SJCRH30 (cell line): Measurements from ENCODE around the gene NCKAP5L. TPM values are rescaled to one million over a fixed set of nuclear protein-coding genes. Genes with fewer than 3 reads are reported as not detected.
A peak's percentile ranks its signal among the peaks of the same experiment; 100 is the strongest.

Experiments
- DNase-seq, 2 experiments: peaks; one replicate each; pipeline ENCODE4 v3.0.0-alpha.2; 2015 to 2020
- H3K27ac ChIP-seq: fragments of 250-450 bp; sonication (Bioruptor Pico); 2 replicates; pipeline ENCODE4 v1.5.1; 2020; ENCODE audit warnings: mild to moderate bottlenecking, moderate library complexity
- H3K27me3 ChIP-seq: fragments of 250-450 bp; sonication (Bioruptor Pico); 2 replicates; pipeline ENCODE4 v1.5.1; 2020; ENCODE audit warnings: mild to moderate bottlenecking, moderate library complexity
- H3K36me3 ChIP-seq: fragments of 250-450 bp; sonication (Bioruptor Pico); 2 replicates; pipeline ENCODE4 v1.5.1; 2020; ENCODE audit warnings: mild to moderate bottlenecking, moderate library complexity
- H3K4me1 ChIP-seq: fragments of 250-450 bp; sonication (Bioruptor Pico); 2 replicates; pipeline ENCODE4 v1.5.1; 2020; ENCODE audit warnings: mild to moderate bottlenecking, moderate library complexity
- H3K4me3 ChIP-seq: fragments of 250-450 bp; sonication (Bioruptor Pico); 2 replicates; pipeline ENCODE4 v1.5.1; 2020; ENCODE audit warnings: mild to moderate bottlenecking, moderate library complexity
- H3K9me3 ChIP-seq: fragments of 250-450 bp; sonication (Bioruptor Pico); replicated peaks from 2 replicates; pipeline ENCODE4 v1.5.1; 2020; ENCODE audit warnings: mild to moderate bottlenecking, moderate library complexity
- total RNA-seq: library from RNA; depleted of rRNA; stranded (reverse); fragments of >200 nt; shearing (Covaris generic); gene quantifications from 2 replicates; pipeline ENCODE4 v1.2.3, GENCODE V29; 2014

Gene NCKAP5L
- total RNA-seq, 1 experiment from 2014 or later = 80.7 TPM

GRCh38 chr12:49803693-49804450, 24.3 kb downstream of the NCKAP5L start:
- Histone ChIP-seq H3K4me1 (peaks cover 37% of the 10 kb centered on the region), H3K27ac (no peak overlapping the region), H3K36me3 (peaks cover 86% of the 10 kb centered on the region), H3K27me3 (no peaks in the 10 kb centered on the region), H3K9me3 (no peaks in the 10 kb centered on the region), H3K4me3 (no peak overlapping the region)
- no peak for DNase-seq

- no peaks in the 10 kb centered on the region for H3K9me3 ChIP-seq
- no peaks in the 10 kb centered on the region for H3K27me3 ChIP-seq
- peaks cover 96% of the 10 kb centered on the region for H3K36me3 ChIP-seq
- H3K4me3 ChIP-seq = no peak overlapping the region
- peak overlapping the region; percentile 4; the same call in 1 of the 2 replicates for H3K27ac ChIP-seq
- no peak for DNase-seq
- peaks cover 35% of the 10 kb centered on the region for H3K4me1 ChIP-seq
Observed at GRCh38 chr12:49801141-49802063, 26.8 kb downstream of the NCKAP5L start.

DNA sequence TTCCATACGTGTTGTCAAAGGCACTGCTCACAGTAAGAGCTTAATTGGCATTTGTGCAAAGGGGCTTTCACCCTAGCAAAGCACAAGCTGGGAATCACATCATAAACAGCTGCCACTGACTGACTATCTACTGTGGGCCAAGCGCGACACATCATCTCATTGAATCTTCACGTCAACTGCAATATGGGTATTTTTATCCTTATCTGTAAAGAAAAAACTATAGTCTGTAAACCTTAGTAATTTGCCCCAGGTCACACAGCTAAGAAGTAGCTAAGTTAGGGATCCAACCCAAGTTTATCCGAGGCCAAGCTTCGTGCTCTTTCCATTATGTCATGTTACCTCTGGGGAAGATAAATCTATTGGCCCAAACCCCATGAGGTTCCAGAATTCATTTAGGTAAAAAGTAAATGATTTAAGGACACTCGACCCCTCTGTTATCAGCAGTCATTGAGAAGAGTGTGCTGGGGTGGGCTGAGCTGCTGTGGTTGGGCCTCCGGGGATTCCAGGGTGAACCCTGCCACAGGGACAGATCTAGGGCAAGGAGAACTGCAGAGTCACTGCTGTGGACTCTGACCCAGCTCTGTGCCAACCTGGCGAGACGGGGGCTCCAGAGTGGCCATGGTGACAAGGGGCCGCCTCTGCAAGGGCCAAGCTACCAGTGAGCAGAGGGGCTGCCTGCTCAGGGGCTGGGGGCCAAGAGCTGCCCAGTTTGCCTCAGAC, 27.6 kb downstream of the NCKAP5L start:
- H3K27ac ChIP-seq = peak overlapping the region; percentile 4; the same call in 1 of the 2 replicates
- peaks cover 39% of the 10 kb centered on the region for H3K4me1 ChIP-seq
- peaks cover 98% of the 10 kb centered on the region for H3K36me3 ChIP-seq
- no peak overlapping the region for H3K4me3 ChIP-seq
- no peak for DNase-seq
- no peaks in the 10 kb centered on the region for H3K27me3 ChIP-seq
- no peaks in the 10 kb centered on the region for H3K9me3 ChIP-seq

DNA sequence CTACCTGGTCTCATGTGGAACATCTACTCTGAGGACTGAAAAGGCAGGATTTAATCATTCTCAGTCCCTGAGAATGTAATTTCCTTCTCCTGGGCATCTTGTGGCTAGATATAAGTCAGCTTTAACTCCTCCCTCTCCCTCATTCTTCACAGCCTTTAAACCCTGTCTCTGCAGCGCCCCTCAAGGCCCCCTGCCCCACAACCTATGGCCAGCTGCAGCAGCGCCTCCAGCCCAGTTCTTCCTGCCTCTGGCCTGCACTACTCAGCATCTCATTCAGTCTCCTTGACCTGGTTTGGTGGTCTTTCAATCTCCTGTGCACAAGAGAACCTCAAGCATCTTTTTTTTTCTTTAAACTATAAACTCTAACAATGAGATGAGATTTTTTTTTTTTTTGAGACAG, 29.3 kb downstream of the NCKAP5L start:
- Histone ChIP-seq H3K27me3 (no peaks in the 10 kb centered on the region), H3K4me1 (peaks cover 39% of the 10 kb centered on the region), H3K4me3 (no peak overlapping the region), H3K9me3 (no peaks in the 10 kb centered on the region), H3K27ac (peak overlapping the region; percentile 73; the same call in 1 of the 2 replicates), H3K36me3 (peaks cover 93% of the 10 kb centered on the region)
- no peak for DNase-seq

- Histone ChIP-seq H3K36me3 (peaks cover 93% of the 10 kb centered on the region), H3K27me3 (no peaks in the 10 kb centered on the region), H3K9me3 (no peaks in the 10 kb centered on the region), H3K4me3 (no peak overlapping the region), H3K4me1 (peaks cover 39% of the 10 kb centered on the region), H3K27ac (peak overlapping the region; percentile 73; the same call in 1 of the 2 replicates)
- DNase-seq = no peak
Observed at GRCh38 chr12:49798248-49798647, 30.0 kb downstream of the NCKAP5L start.

- no peak overlapping the region for H3K4me3 ChIP-seq
- H3K27ac ChIP-seq = peak overlapping the region; percentile 73
- DNase-seq = no peak
- H3K9me3 ChIP-seq = no peaks in the 10 kb centered on the region
- no peaks in the 10 kb centered on the region for H3K27me3 ChIP-seq
- H3K4me1 ChIP-seq = peaks cover 39% of the 10 kb centered on the region
- peaks cover 91% of the 10 kb centered on the region for H3K36me3 ChIP-seq
Observed at GRCh38 chr12:49797449-49797776, 30.8 kb downstream of the NCKAP5L start.

GRCh38 chr12:49796606-49797448, 31.4 kb downstream of the NCKAP5L start:
- Histone ChIP-seq H3K36me3 (peaks cover 91% of the 10 kb centered on the region), H3K27ac (peak overlapping the region; percentile 73), H3K4me3 (no peak overlapping the region), H3K4me1 (peaks cover 39% of the 10 kb centered on the region), H3K27me3 (no peaks in the 10 kb centered on the region), H3K9me3 (no peaks in the 10 kb centered on the region)
- DNase-seq = peak; percentile 89 to 92

- H3K36me3 ChIP-seq = peaks cover 91% of the 10 kb centered on the region
- DNase-seq = no peak
Observed at GRCh38 chr12:49796155-49796554, 32.1 kb downstream of the NCKAP5L start.

DNA sequence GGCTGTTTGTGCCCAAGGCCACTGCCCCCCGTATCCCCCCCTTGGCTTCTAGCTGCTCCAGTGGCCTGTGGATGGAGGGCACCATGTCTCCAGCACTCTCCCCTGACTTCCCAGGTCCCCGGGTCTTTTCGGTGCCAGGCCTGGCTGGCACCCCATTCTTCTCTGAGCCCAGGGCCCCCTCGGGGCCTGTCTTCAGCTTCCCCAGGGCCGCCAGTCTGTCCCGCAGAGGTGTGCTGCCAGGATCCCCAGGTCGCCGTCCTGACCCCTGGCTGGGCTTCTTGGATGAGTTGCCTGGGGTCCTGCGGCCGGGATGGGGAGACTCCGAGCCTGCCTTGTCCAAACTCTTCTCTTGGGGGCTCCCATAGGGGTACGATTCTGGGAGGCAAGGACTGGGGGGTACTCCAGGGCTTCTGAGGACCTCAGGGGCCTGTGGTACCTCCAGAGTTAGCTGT, 32.5 kb downstream of the NCKAP5L start:
- Histone ChIP-seq H3K4me3 (no peak overlapping the region), H3K27ac (no peak overlapping the region; the same call in 1 of the 2 replicates), H3K36me3 (peaks cover 87% of the 10 kb centered on the region), H3K9me3 (no peaks in the 10 kb centered on the region), H3K27me3 (no peaks in the 10 kb centered on the region), H3K4me1 (peaks cover 39% of the 10 kb centered on the region)
- no peak for DNase-seq

More at GRCh38 chr12:49796155-49796554, 32.1 kb downstream of the NCKAP5L start:
- Histone ChIP-seq H3K9me3 (no peaks in the 10 kb centered on the region), H3K27me3 (no peaks in the 10 kb centered on the region), H3K4me3 (no peak overlapping the region), H3K27ac (peak overlapping the region; percentile 73; the same call in 1 of the 2 replicates), H3K4me1 (peaks cover 39% of the 10 kb centered on the region)

- no peak for DNase-seq
- H3K4me3 ChIP-seq = no peak overlapping the region
- H3K27me3 ChIP-seq = no peaks in the 10 kb centered on the region
- peaks cover 85% of the 10 kb centered on the region for H3K36me3 ChIP-seq
- peaks cover 34% of the 10 kb centered on the region for H3K4me1 ChIP-seq
- H3K27ac ChIP-seq = no peak overlapping the region
- no peaks in the 10 kb centered on the region for H3K9me3 ChIP-seq
Observed at GRCh38 chr12:49794811-49795653, 33.2 kb downstream of the NCKAP5L start.

DNA sequence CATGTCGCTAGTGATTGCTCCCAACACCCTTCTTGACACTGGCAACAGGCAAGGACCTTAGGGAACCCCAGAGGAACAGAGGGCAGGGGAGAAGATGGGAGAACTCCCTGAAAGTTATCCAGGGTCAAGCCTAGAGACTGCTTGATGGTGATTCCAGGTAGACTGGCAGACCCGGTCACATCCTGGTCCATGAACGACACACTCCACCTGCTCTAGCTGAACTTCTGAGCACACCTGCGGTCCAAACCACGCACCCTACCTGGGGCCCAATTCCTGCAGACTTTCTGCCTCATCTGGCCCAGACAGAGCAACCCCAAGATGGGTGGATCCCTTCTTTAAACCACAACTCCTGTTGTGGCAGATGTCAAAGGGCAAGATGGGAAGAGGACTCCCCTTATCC, 34.2 kb downstream of the NCKAP5L start:
- Histone ChIP-seq H3K27me3 (no peaks in the 10 kb centered on the region), H3K27ac (no peak overlapping the region), H3K9me3 (no peaks in the 10 kb centered on the region), H3K36me3 (peaks cover 85% of the 10 kb centered on the region), H3K4me3 (no peak overlapping the region), H3K4me1 (peaks cover 28% of the 10 kb centered on the region)
- no peak for DNase-seq

DNA sequence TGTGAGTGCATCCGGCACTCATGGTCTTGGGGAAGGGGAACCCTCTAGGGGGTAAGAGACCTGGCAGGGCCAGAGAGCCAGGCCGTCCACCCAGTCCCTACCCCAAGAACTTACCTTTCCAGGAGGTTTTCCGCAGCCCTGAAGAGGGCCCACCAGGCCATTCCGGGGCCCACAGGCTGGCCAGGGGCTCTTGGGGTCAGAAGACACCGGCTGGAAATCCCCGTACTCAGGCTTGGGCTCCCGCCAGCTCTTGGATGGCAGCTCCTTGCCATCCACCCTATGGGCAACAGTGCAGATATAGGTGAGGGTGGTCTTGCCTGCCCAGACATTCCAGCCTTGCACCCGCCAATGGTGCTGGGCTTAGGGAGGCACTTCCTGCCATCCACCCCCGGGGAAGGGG, 34.6 kb downstream of the NCKAP5L start:
- no peaks in the 10 kb centered on the region for H3K27me3 ChIP-seq
- no peak overlapping the region for H3K27ac ChIP-seq
- no peak overlapping the region for H3K4me3 ChIP-seq
- DNase-seq = no peak
- no peaks in the 10 kb centered on the region for H3K9me3 ChIP-seq
- peaks cover 24% of the 10 kb centered on the region for H3K4me1 ChIP-seq
- H3K36me3 ChIP-seq = peaks cover 85% of the 10 kb centered on the region

GRCh38 chr12:49792976-49793580, 35.1 kb downstream of the NCKAP5L start:
- Histone ChIP-seq H3K27me3 (no peaks in the 10 kb centered on the region), H3K9me3 (peaks cover under 1% of the 10 kb centered on the region; the same call in 1 of the 2 replicates), H3K36me3 (peaks cover 85% of the 10 kb centered on the region), H3K4me1 (peaks cover 19% of the 10 kb centered on the region), H3K4me3 (no peak overlapping the region), H3K27ac (no peak overlapping the region)
- no peak for DNase-seq
